GM12873 (cell line): Measurements from ENCODE around the gene SLC25A43.

Experiments used
- TF ChIP-seq, protein P1 (sequence below): IDR thresholded peaks from 2 replicates; pipeline ENCODE4 v1.5.1; 2012; ENCODE audit warnings: low read depth, mild to moderate bottlenecking, moderate library complexity, low read length, control low read depth; ENCODE audit not compliant: insufficient read depth; ENCODE audit errors: missing control alignments

Gene SLC25A43

DNA sequence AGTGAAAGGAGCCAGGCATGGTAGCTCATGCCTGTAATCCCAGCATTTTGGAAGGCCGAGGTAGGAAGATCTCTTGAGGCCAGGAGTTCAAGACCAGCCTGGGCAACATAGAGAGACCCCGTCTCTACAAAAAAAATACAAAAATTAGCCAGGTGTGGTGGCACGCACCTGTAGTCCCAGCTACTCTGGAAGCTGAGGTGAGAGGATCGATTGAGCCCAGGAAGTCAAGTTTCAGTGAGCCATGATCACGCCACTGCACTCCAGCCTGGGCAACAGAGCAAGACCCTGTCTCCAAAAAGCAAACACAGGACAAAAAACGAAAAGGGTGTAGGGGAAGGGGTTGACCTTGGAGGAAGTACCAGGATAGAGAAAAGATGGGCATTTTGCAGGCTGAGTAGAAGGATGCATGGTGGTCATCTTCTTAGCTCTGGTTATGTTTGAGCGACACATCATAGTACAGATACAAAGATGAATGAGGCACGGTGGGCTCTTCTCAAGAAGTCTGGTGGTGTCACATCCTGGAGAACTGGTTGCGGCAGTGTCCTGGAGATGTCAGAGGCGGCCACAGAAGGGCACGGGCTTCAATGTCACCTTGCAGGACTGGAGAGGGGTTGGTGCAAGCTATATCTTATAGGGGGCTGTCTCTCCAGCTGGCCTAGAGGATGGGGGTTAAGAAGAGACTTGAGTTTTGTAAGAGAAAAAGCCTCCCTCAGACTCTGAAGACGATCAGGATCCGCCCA lies 101.1 kb downstream of the SLC25A43 start:
- TF ChIP-seq, protein P1, sequence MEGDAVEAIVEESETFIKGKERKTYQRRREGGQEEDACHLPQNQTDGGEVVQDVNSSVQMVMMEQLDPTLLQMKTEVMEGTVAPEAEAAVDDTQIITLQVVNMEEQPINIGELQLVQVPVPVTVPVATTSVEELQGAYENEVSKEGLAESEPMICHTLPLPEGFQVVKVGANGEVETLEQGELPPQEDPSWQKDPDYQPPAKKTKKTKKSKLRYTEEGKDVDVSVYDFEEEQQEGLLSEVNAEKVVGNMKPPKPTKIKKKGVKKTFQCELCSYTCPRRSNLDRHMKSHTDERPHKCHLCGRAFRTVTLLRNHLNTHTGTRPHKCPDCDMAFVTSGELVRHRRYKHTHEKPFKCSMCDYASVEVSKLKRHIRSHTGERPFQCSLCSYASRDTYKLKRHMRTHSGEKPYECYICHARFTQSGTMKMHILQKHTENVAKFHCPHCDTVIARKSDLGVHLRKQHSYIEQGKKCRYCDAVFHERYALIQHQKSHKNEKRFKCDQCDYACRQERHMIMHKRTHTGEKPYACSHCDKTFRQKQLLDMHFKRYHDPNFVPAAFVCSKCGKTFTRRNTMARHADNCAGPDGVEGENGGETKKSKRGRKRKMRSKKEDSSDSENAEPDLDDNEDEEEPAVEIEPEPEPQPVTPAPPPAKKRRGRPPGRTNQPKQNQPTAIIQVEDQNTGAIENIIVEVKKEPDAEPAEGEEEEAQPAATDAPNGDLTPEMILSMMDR: no peak

- TF ChIP-seq, protein P1: no peak
These were observed 102.5 kb downstream of the SLC25A43 start for GRCh38 chrX:119501511-119502148.

DNA sequence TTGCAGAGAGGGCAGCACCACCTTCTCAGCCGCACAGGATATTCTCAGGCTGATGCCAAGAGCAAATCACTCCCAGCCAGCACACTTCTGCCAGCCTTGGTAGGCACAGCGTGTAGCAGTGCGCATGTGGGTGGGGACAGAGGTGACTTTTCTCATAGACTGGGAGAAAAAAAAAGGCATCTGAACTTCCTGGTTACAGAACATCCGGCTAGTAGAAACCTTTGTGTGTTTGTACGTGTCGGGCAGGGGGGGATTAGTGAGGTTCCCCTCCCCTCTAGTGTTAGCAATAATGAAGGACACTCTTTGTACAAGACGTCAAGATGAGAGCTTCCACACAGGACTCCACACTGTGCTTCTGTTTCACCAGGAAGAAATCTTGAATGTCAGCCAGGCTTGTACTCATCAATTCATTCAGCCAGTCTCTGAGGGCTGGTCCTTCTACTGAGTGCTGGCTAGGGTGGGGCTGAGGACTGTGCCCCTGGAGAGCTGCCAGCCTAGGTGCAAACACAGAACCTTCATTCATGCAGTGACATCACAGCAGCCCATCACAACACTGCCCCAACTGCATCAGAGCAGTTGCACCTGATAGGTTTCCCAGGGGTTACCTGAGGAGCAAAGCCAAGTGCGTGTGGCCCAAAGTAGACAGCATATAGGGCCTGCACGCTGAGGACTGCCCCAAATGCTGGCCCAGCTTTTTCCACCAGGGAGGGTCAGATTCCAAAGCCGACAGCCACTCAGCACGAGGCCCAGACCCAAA lies 103.8 kb downstream of the SLC25A43 start:
- TF ChIP-seq, protein P1: no peak

GRCh38 chrX:119503484-119503861 lies 104.3 kb downstream of the SLC25A43 start:
- TF ChIP-seq, protein P1: no peak
